H54 (cell line): ENCODE data around the gene ALAS1.

Experiments used
- DNase-seq: peaks from one replicate; pipeline ENCODE4 v3.0.0; 2011; ENCODE audit warnings: low spot score, mixed read lengths; ENCODE audit not compliant: insufficient read length
- FAIRE-seq: peaks from 3 replicates; lab custom pipeline; 2011; peaks lifted over from hg19 to GRCh38; lab: Jason Lieb, UNC
- POLR2A ChIP-seq: IDR thresholded peaks from 2 replicates; pipeline ENCODE4 v1.6.1; 2011; ENCODE audit warnings: low read depth, mild to moderate bottlenecking, low read length

The ALAS1 gene

DNA sequence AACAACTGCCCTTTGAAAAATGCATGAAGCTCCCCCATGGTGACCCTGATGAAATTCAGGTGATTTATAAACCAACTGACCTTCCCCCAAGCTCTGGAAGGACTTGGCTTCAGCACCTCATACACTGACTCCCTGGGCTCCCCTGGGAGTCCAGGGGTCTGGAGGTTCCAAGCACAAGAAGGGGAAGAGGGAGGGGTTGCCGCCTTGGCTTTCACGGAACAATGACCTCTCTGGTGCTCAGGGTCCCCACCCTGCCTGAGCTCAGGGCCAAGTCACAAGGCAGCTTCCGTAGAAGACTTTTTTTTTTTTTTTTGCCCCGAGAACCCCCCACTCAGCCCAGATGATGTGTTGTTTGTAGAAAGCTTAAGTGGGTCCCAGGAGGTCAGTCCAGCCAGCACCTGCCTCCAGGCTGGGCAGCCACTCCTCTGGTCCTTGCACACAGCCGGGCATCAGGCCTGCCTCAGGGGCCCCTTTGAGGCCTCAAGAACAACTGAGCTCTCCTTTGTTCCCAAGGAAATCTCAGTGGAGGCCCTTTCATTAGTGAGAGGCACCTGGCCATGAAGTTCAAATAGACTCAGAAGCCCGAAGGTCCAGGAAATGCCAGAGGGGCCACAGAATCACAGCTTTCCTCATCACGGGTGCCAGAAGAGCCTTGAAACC, 14.0 kb upstream of the ALAS1 start:
- FAIRE-seq (no peak), DNase-seq (no peak)
- no peak for TF ChIP-seq POLR2A

DNA sequence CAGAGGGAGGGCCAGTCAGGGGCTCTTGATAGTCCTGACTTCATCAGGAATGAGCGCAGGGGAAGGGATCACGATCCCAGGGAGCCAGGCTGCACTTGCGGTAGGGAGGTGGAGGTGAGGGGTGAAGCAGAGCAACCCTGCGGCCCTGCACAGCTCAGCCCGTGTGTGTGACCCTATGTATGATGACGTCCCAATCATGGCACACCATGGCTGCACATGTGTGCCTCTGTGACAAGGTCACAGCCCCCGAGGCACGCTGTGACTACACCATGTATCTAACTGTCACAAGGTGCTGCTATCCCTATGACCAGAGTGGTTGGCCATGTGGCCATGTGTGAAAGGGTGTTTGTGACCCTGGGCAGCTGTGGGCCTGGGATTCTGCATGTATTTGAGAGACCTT, 13.3 kb upstream of the ALAS1 start:
- no peak for TF ChIP-seq POLR2A
- FAIRE-seq, result no peak
- no peak for DNase-seq

DNA sequence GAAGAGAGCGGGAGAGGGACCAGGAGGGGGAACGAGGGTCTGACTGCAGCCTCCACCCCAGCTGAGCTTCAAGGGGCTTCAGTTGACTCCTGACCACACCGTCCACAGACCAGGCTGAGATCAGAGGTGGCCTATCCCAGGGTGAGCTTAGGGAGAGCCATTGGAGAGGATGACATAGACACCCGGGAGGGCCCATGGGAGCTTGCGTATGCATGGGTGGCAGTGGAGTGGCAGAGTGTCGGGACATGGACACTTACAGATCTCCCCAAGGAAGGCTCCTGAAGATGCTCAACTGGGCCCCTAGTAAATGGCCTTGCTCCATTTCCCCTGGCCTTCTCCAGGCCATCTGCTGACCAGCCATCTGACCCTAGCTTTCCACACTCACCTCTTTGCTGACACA, 12.6 kb upstream of the ALAS1 start:
- no peak for DNase-seq
- TF ChIP-seq POLR2A, result no peak
- FAIRE-seq, result no peak

DNA sequence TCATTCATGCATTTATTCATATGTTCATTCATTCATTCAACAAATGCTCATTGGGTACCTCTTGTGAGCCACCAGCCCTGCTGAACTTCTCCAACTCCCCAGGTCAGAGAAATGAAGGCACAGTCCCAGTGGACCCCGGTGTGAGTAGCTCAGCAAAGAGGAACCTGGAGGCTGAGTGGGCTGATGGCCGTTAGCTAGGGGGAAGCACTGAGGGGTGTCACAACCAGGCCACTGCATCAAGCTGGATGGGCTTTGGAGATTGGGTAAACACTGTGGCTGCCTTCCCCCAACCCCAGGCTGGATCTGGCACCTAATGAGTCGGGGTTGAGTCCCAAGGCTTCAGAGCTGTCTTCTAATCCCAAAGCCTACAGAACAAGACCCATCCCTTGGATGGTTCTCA, 12.1 kb upstream of the ALAS1 start:
- no peak for DNase-seq
- no peak for TF ChIP-seq POLR2A
- FAIRE-seq, result no peak

DNA sequence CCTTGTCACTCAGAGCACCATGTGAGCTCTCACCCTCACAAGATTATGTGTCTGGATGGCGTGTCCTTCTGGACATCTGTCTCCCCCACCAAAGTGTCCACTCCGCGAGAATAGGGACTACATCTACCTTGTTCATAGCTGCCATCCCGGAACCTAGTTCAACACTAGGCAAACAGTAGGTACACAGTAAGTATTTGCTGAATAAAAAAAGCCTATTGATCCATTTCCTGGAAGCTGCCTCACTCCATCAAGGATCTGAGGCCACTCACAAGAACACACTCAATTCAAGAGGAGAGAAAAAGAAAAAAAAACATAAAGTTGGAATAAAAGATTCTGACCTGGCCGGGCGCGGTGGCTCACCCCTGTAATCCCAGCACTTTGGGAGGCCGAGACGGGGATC, 11.2 kb upstream of the ALAS1 start:
- TF ChIP-seq POLR2A, result no peak
- no peak for DNase-seq
- no peak for FAIRE-seq

DNA sequence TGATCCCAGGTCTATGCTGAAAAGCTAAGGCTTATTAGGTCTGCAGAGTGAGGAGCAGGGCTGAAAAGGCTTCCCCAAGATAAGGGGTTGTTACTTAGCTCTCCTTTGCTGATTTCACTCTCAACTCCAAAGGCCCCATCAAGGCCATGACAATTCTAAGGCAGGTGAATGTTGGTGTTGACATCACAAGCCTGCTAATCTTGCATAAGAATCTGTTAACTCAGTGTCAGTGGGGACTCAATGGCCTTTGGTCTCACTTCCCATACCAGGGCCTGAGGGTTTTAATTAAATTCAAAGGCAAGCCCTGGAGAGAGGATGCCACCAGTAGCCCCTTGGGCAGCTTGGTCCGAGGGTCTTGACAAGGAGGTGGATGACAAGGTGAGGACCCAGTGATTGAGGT, 9.4 kb upstream of the ALAS1 start:
- FAIRE-seq, result no peak
- TF ChIP-seq POLR2A, result no peak
- DNase-seq, result no peak

DNA sequence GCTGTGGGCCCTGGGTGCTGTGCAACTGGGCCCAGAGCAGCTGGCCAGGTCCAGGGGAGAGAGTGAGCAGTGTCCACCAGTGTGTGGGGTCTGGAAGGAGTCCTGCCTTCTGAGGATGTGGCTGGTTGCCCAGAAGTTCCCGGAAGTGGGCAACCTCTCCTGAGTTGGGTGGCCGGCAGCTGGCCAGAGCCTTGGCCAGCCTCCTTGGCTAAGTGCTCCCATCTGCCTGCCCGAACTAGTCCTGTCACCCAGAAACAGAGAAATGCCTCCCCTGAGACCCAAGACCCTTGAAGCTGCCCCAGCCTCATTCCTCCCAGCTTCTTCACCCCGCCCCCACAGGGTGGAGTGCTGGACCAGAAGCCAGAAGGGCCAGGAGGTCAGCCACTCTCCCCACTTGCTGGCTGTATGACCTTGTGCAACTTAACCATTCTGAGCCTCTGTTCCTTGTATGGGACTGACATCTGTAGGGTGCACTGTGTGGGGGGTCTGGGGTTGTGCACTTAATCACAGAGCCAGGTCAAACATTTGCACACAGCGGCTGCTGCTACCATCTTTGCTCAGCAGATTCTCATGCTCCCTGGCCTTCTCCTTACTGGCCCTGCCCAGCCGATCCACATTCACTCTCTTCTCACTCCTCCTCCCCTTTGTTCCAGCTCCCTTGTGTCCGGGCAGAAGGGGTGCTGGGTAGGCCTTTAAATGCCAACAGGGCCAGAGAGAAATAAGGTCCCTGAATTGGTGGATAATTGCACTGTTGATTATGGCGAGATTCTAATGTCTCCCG, 7.5 kb upstream of the ALAS1 start:
- FAIRE-seq (no peak), DNase-seq (peak; percentile 41)
- no peak for TF ChIP-seq POLR2A

DNA sequence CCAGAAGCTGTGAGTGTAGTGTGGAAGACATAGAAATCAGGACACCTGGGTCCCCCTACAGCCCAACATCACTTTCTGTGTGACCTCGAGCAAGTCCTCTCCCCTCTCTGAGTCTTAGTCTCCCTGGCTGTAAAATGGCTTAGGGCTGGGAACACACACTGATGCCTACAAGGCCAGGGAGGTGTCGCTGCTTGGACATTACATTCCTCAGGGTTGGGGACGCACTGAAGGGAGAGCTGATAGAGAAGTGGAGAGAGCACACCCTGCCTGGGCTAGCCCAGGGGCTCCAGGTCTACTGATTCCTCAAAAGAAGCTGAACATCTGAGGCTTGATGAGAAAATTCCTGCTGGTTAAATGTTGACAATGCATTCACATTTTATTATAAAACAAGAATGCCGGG, 6.3 kb upstream of the ALAS1 start:
- no peak for FAIRE-seq
- TF ChIP-seq POLR2A, result no peak
- DNase-seq, result no peak

DNA sequence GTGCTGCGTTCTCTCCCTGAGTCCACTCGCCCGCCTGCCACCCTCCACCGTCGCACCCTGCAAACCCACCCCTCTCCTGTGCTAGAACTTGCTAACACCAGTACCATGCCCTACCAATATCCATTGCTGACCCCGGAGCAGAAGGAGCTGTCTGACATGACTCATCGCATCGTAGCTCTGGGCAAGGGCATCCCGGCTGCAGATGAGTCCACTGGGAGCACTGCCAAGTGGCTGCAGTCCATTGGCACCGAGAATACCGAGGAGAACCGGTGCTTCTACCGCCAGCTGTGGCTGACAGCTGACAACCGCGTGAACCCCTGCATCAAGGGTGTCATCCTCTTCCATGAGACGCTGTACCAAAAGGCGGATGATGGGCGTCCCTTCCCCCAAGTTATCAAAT, 4.9 kb upstream of the ALAS1 start:
- no peak for TF ChIP-seq POLR2A
- FAIRE-seq, result peak; percentile 33
- DNase-seq, result peak; percentile 74

DNA sequence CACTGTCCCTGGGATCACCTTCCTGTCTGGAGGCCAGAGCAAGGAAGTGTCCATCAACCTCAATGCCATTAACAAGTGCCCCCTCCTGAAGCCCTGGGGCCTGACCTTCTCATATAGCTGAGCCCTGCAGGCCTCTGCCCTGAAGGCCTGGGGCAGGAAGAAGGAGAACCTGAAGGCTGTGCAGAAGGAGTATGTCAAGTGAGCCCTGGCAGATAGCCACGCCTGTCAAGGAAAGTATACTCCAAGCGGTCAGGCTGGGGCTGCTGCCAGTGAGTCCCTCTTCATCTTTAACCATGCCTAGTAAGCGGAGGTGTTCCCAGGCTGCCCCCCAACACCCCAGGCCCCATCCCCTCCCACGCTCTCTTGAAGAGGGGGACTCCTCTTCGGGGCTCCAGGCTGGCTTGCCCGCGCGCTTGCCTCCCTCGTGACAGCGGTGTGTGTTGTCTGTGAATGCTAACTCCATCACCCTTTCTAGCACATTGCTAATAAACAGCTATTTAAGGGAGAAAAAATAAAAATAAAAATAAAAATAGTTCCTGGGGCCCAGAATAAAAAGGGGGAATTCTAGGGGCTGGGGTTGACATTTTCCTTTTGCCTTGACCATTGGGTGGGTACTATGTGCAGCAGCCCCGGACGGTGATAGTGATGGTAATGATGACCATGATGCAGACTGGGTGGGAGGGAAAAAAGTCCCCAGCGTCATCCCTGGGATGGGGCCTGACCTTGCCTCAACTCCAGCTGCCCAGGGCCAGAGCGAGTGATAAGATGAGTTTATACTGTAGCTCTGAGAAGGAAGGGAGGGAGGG, 3.3 kb upstream of the ALAS1 start:
- TF ChIP-seq POLR2A, result no peak
- FAIRE-seq, result no peak
- DNase-seq, result no peak

DNA sequence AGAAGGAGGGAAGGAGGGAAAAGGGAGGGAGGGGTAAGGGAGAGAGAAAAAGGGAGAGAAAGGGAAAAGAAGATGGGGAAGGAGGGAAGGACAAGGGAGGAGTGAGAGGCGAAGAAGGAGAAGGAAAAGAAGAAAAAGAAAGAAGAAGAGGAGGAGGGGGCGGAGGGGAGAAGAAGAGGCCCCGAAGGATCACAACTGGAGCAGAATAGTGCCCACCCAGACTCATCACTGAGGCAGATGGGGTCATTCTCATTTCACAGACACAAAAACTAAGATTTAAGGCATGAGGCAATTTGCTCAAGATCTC, 2.7 kb upstream of the ALAS1 start:
- FAIRE-seq (no peak), DNase-seq (no peak)

DNA sequence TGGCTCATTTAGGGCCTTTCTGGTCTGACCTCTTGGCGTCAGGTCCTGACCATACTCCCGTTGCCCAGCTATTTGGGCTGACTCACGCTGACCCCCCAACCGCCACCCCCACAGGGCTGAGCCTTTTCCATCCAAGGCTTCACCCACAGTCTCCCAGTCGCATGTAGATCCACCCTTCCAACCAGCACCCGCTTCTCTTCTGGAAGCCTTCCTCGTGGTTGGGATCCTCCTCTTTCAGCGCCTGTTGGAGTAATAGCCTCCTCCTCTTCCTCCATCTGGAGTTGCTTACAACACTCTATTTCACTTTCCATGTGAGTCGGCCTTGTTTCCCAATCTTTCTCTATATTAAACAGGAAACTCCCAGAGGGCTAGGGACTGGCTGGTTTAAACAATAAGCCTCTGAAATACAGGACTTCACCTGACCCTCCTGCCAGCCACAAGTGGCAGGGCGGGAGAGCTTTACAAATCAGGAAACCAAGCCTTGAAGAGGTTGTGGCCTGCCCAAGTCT, 2.1 kb upstream of the ALAS1 start:
- TF ChIP-seq POLR2A, result no peak
- no peak for DNase-seq
- no peak for FAIRE-seq

More for the DNA sequence above, 2.7 kb upstream of the ALAS1 start:
- TF ChIP-seq POLR2A, result no peak

DNA sequence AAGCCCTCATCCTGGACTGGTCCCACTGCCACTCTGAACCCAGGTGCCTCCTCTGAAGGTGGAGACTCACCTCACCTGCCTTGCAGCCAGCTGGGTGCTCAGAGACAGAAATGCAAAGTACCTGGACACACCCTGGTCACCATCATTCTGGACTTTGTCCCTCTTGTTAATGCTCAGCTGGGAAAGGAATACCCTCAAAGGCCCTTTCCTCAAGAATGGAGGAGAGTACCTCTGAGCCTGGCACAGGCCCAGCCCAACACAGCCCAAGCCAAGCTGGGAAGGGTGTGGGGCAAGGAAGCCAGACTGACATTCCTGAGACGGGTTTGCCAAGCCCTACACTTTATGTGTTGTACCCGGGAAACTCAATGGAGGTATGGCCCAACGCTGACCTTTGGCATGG, 983 bp upstream of the ALAS1 start:
- TF ChIP-seq POLR2A, result no peak
- DNase-seq (no peak), FAIRE-seq (no peak)

DNA sequence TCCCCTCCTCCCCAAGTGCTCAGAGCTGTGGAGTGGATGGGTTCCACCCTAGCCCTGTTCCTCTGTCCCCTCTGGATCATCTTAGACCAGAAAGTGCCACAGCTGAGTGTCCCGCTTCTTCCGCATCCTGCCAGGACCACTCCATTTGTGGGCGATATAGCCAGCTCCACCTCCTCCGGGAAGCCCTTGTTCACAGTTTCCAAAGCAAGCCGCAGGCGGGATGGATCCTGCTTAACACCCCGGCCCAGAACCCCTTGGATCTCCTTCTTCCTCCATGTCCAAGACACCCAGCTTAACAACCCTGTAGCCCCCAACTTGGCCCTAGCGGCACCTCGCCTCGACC, 490 bp upstream of the ALAS1 start:
- no peak for TF ChIP-seq POLR2A
- FAIRE-seq (no peak), DNase-seq (no peak)
